ENCODE measurements around the gene PISD.

- no peak for TF ChIP-seq CTCF (IDR thresholded peaks at IDR 0.05)
- TF ChIP-seq POLR2A (IDR thresholded peaks at IDR 0.05) = no peak
These were observed 14.3 kb downstream of the PISD start for GRCh38 chr22:31647523-31648320.

Data from Peyer's patch (tissue), 4 donors.